ENCODE results near the gene MTRF1L.

GRCh38 chr6:152946484-152946883 lies 56.0 kb downstream of the MTRF1L start:
- TF ChIP-seq, protein P1, sequence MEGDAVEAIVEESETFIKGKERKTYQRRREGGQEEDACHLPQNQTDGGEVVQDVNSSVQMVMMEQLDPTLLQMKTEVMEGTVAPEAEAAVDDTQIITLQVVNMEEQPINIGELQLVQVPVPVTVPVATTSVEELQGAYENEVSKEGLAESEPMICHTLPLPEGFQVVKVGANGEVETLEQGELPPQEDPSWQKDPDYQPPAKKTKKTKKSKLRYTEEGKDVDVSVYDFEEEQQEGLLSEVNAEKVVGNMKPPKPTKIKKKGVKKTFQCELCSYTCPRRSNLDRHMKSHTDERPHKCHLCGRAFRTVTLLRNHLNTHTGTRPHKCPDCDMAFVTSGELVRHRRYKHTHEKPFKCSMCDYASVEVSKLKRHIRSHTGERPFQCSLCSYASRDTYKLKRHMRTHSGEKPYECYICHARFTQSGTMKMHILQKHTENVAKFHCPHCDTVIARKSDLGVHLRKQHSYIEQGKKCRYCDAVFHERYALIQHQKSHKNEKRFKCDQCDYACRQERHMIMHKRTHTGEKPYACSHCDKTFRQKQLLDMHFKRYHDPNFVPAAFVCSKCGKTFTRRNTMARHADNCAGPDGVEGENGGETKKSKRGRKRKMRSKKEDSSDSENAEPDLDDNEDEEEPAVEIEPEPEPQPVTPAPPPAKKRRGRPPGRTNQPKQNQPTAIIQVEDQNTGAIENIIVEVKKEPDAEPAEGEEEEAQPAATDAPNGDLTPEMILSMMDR (conservative IDR thresholded peaks at IDR 0.05): no peak
- no peak for TF ChIP-seq ZFX (IDR thresholded peaks at IDR 0.05)
